ENCODE results near the gene TTC9B. TPM values are rescaled to one million over a fixed set of nuclear protein-coding genes. Genes with fewer than 3 reads are reported as not detected.

Gene TTC9B
- total RNA-seq, 4 donors from 2014 or later, result not detected

DNA sequence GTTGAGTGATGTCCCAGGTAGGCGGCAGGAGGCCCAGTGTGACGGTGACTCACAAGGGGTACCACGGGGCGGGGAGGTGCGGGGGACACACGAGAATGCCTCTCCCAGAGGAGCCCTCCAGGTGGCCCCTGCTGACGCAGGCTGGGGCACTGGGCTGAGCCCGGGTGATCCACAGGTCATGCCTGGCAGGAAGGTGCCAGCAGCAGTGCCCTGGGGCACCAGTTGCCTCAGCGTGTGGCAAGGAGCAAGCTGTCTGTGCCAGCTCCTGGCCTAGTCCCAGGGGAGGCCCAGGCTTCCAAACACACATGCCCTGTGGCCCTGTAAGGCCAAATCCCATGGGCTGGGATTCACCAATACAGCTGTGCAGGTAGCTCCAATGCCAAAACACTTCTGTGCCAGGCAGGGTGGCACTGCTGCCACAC is 38.9 kb upstream of the TTC9B start:
- intact Hi-C loops (cut with DNase I; ENCODE audit: low total_unique reads), result no loop called here
- WGBS, 2 donors, result 49 to 65% methylated on average over 9 of the region's 9 CpGs
- no peak for TF ChIP-seq POLR2A (IDR thresholded peaks at IDR 0.05)
- TF ChIP-seq, protein P1, sequence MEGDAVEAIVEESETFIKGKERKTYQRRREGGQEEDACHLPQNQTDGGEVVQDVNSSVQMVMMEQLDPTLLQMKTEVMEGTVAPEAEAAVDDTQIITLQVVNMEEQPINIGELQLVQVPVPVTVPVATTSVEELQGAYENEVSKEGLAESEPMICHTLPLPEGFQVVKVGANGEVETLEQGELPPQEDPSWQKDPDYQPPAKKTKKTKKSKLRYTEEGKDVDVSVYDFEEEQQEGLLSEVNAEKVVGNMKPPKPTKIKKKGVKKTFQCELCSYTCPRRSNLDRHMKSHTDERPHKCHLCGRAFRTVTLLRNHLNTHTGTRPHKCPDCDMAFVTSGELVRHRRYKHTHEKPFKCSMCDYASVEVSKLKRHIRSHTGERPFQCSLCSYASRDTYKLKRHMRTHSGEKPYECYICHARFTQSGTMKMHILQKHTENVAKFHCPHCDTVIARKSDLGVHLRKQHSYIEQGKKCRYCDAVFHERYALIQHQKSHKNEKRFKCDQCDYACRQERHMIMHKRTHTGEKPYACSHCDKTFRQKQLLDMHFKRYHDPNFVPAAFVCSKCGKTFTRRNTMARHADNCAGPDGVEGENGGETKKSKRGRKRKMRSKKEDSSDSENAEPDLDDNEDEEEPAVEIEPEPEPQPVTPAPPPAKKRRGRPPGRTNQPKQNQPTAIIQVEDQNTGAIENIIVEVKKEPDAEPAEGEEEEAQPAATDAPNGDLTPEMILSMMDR (IDR thresholded peaks at IDR 0.05), result no peak
- no peak for DNase-seq (ENCODE audit: low spot score in 2 of 2)
- H3K4me3 ChIP-seq (ENCODE audit: low read depth, poor library complexity, severe bottlenecking), result no peak overlapping the region

DNA sequence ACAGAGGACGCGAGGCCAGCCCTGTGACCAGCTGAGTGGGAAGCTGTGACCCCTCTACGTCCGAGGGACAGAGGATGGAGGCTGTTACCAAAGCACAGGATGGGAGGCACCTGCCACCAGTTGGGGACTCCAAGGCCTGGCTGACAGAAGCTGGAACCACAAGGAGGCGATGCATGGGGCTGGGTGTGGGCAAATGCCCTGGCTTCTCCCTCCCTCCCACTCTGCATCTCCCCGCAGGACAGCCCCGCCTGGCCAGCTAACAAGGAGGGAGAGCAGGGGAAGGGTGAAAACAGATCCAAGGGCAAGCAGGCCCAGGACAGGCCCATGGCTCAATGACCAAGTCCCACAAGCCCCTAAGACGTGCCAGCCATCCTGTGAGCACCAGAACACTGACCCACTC is 38.3 kb upstream of the TTC9B start:
- no peak overlapping the region for H3K4me3 ChIP-seq (ENCODE audit: low read depth, poor library complexity, severe bottlenecking)
- WGBS, 2 donors, result 87 to 92% methylated on average over 8 of the region's 8 CpGs
- no peak for DNase-seq (ENCODE audit: low spot score in 2 of 2)
- intact Hi-C loops (cut with DNase I; ENCODE audit: low total_unique reads), result no loop called here
- TF ChIP-seq, protein P1 (IDR thresholded peaks at IDR 0.05), result no peak
- no peak for TF ChIP-seq POLR2A (IDR thresholded peaks at IDR 0.05)

DNA sequence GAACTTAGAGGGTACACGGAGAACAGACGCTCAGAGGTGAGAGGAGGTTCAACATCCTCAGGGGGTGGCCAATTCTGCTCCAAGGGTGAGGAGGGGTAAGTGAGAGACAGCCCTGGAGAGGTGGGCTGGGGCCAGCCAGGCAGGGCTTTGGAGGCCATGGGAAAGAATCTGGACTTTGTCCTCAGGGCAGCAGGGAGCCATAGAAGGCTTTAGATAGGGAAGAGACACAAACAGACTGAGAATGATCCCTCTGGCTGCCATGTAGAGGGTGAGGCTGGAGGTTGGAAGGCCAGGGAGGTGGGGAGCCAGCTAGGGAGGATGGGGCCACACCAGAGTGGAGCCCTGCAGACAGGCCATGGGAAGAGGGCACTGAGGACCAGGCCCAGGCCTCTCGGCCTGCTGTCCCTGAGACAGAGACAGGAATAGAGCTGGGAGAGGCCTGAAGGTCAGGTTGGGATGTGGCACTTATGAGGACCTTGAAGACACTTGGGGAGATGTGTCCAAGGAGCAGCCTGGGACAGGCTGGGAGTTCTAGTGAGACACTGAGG is 37.5 kb upstream of the TTC9B start:
- DNase-seq (ENCODE audit: low spot score in 2 of 2), result no peak
- TF ChIP-seq, protein P1 (IDR thresholded peaks at IDR 0.05), result no peak
- TF ChIP-seq POLR2A (IDR thresholded peaks at IDR 0.05), result no peak
- WGBS, 2 donors, result 92 to 93% methylated on average over 3 of the region's 3 CpGs
- H3K4me3 ChIP-seq (ENCODE audit: low read depth, poor library complexity, severe bottlenecking), result no peak overlapping the region
- intact Hi-C loops (cut with DNase I; ENCODE audit: low total_unique reads), result no loop called here

DNA sequence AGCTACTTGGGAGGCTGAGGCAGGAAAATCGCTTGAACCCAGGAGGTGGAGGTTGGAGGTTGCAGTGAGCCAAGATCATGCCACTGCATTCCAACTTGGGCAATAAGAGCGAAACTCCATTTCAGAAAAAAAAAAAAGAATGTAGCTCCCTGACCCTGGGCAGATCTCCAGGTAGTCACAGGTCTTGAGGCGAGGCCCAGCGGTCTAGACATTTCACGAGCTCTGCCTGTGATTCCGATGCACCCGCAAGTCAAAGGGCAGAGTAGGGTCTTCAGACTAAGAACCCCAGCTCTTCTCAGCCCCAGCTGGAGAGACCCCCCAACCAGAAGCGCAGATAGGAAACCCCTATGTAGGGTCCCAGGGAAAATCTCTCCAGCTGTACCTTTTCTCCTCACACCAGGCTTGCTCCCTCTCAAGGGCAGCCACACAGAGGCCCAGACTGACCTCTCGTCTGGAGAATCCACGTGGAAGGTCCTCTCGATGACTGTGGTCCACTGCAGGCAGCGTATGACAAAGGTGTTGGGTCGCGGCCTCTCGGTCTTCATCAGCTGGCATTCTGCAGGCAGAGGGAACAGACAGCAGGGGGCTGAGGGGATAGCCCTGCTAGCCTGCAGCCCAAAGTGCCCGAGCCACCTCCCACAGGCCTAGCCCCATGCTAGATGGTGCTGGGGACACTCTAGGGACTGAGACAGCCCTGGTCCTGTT is 36.7 kb upstream of the TTC9B start:
- H3K4me3 ChIP-seq (ENCODE audit: low read depth, poor library complexity, severe bottlenecking), result no peak overlapping the region
- TF ChIP-seq, protein P1 (IDR thresholded peaks at IDR 0.05), result no peak
- TF ChIP-seq POLR2A (IDR thresholded peaks at IDR 0.05), result no peak
- 95 to 96% methylated on average over 9 to 16 of the region's 16 CpGs for WGBS, 2 donors
- intact Hi-C loops (cut with DNase I; ENCODE audit: low total_unique reads), result no loop called here
- no peak for DNase-seq (ENCODE audit: low spot score in 2 of 2)

DNA sequence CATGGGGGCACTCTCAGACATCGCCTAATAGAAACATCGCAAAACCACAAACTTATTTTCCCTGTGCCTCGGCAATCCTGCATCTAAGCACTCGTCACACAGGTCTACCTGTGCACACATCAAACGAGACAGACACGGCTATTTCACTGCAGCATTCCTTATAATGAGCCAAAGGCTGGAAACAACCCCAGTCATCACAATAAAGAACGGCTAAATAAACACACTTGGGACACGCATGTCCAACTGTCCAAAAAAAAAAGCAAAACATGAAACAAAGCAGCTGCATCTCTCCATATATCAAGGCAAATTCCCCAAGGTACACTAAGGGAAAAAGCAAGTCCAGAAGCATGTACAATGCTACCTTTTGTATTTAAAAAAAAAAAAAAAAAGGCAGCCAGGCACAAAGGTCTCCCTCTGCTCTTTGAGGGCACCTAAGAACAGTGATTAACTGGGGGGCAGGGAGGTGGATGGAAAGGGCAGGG is 35.5 kb upstream of the TTC9B start:
- WGBS, 2 donors, result 80 to 82% methylated on average over 8 of the region's 8 CpGs
- H3K4me3 ChIP-seq (ENCODE audit: low read depth, poor library complexity, severe bottlenecking), result no peak overlapping the region
- TF ChIP-seq, protein P1 (IDR thresholded peaks at IDR 0.05), result no peak
- no peak for TF ChIP-seq POLR2A (IDR thresholded peaks at IDR 0.05)
- DNase-seq (ENCODE audit: low spot score in 2 of 2), result no peak
- intact Hi-C loops (cut with DNase I; ENCODE audit: low total_unique reads), result no loop called here
